H1 (cell line): ENCODE measurements around the gene ACAP3. TPM values are rescaled to one million over a fixed set of nuclear protein-coding genes. Genes with fewer than 3 reads are reported as not detected.

Source experiments
- CTCF ChIA-PET: fragments of 300-600 bp; sonication (Branson Sonifier 250); formaldehyde crosslinking; loops from one replicate; lab custom pipeline; 2021; ENCODE audit not compliant: partially characterized antibody; lab: Charles Lee
- POLR2A ChIA-PET: fragments of 300-600 bp; sonication (Branson Sonifier 250); formaldehyde crosslinking; loops from one replicate; lab custom pipeline; 2021; ENCODE audit warnings: inconsistent platforms; ENCODE audit not compliant: partially characterized antibody; lab: Charles Lee
- DNase-seq, 2 experiments: peaks; one replicate each; pipeline versions ENCODE4 v3.0.0 to v3.0.0-alpha.2; 2010 to 2022; ENCODE audit warnings: low spot score in 2 of 2, low read depth in 1 of 2, mixed read lengths in 1 of 2
- FAIRE-seq: peaks from 2 replicates; lab custom pipeline; 2011; peaks lifted over from hg19 to GRCh38; lab: Jason Lieb, UNC
- H2AFZ ChIP-seq: 2 replicates; pipeline ENCODE4 v1.8.1; 2012; ENCODE audit warnings: low read length, inconsistent platforms
- H2AK5ac ChIP-seq: 2 replicates; pipeline ENCODE4 v1.6.1; 2013; ENCODE audit warnings: low read depth, low read length
- H2BK120ac ChIP-seq: replicated peaks from 2 replicates; pipeline ENCODE3; 2013; ENCODE audit warnings: low read depth, low read length, inconsistent platforms
- H2BK12ac ChIP-seq: 2 replicates; pipeline ENCODE4 v1.6.1; 2013; ENCODE audit warnings: low read depth, low read length
- H2BK15ac ChIP-seq: 2 replicates; pipeline ENCODE4 v1.6.1; 2013; ENCODE audit warnings: low read length
- H2BK20ac ChIP-seq: 2 replicates; pipeline ENCODE4 v1.6.1; 2013; ENCODE audit warnings: low read length
- H2BK5ac ChIP-seq: 2 replicates; pipeline ENCODE4 v1.6.1; 2013; ENCODE audit warnings: low read depth, low read length
- H3K14ac ChIP-seq: 2 replicates; pipeline ENCODE4 v1.6.1; 2013; ENCODE audit warnings: inconsistent platforms; ENCODE audit not compliant: insufficient read length
- H3K18ac ChIP-seq: 2 replicates; pipeline ENCODE4 v1.6.1; 2013; ENCODE audit warnings: low read length; ENCODE audit errors: extremely low read depth
- H3K23ac ChIP-seq: 2 replicates; pipeline ENCODE4 v1.6.1; 2013; ENCODE audit warnings: inconsistent platforms; ENCODE audit not compliant: insufficient read length
- H3K23me2 ChIP-seq: 2 replicates; pipeline ENCODE4 v1.6.1; 2013; ENCODE audit warnings: low read depth, low read length
- H3K27ac ChIP-seq: 2 replicates; pipeline ENCODE4 v1.6.1; 2011; ENCODE audit warnings: low read depth, low read length, inconsistent platforms
- H3K27me3 ChIP-seq, 4 experiments: replicated peaks in 1 of 4; 1 replicate in 1 of 4; 2 replicates in 3 of 4; pipeline versions ENCODE4 v1.6.1 to v1.8.1; 2011 to 2013; ENCODE audit warnings: low read length in 3 of 4, mild to moderate bottlenecking in 3 of 4, inconsistent platforms in 2 of 4, mixed read lengths in 2 of 4, moderate library complexity in 1 of 4; ENCODE audit not compliant: control insufficient read depth in 3 of 4, insufficient read depth in 3 of 4; ENCODE audit errors: extremely low read depth in 1 of 4
- H3K36me3 ChIP-seq, 4 experiments: 2 replicates each; pipeline versions ENCODE4 v1.6.1 to v1.8.1; 2011 to 2013; ENCODE audit warnings: mild to moderate bottlenecking in 4 of 4, low read length in 3 of 4, moderate library complexity in 2 of 4, control low read depth in 1 of 4, inconsistent platforms in 1 of 4; ENCODE audit not compliant: insufficient read depth in 4 of 4, control insufficient read depth in 2 of 4
- H3K4ac ChIP-seq: replicated peaks from 2 replicates; pipeline ENCODE3; 2013; ENCODE audit warnings: low read length, low read depth, mixed read lengths, inconsistent platforms; ENCODE audit not compliant: insufficient read length
- H3K4me1 ChIP-seq, 4 experiments: replicated peaks in 1 of 4; 1 replicate in 1 of 4; 2 replicates in 3 of 4; pipeline versions ENCODE4 v1.6.1 to v1.8.1; 2011 to 2013; ENCODE audit warnings: low read length in 3 of 4, inconsistent platforms in 2 of 4, mixed read lengths in 1 of 4; ENCODE audit not compliant: insufficient read depth in 4 of 4, control insufficient read depth in 3 of 4
- H3K4me2 ChIP-seq, 2 experiments: 2 replicates each; pipeline versions ENCODE4 v1.6.1 to v1.8.1; 2011 to 2013; ENCODE audit warnings: low read depth in 2 of 2, low read length in 2 of 2, control low read depth in 1 of 2, inconsistent platforms in 1 of 2, mild to moderate bottlenecking in 1 of 2; ENCODE audit not compliant: insufficient read depth in 1 of 2
- H3K4me3 ChIP-seq, 4 experiments: fragments of 200-600, 300-600 bp in 1 of 4; sonication (generic), shearing (Covaris generic), sonication (Bioruptor Twin) in 1 of 4; 2 replicates each; pipeline versions ENCODE4 v1.5.1 to v1.8.1; 2011 to 2016; ENCODE audit warnings: low read length in 4 of 4, low read depth in 3 of 4, control low read depth in 2 of 4, inconsistent platforms in 2 of 4, mild to moderate bottlenecking in 2 of 4, mixed read lengths in 1 of 4, moderate library complexity in 1 of 4; ENCODE audit not compliant: insufficient read depth in 2 of 4; ENCODE audit errors: extremely low read depth in 1 of 4
- H3K56ac ChIP-seq: replicated peaks from 2 replicates; pipeline ENCODE3; 2013; ENCODE audit warnings: low read depth, mild to moderate bottlenecking, mixed read lengths, low read length, inconsistent platforms; ENCODE audit not compliant: insufficient read length
- H3K79me1 ChIP-seq: 2 replicates; pipeline ENCODE4 v1.6.1; 2013; ENCODE audit warnings: low read depth, low read length, control low read depth
- H3K79me2 ChIP-seq, 2 experiments: 2 replicates each; pipeline versions ENCODE4 v1.6.1 to v1.8.1; 2012 to 2013; ENCODE audit warnings: low read length in 2 of 2, mild to moderate bottlenecking in 2 of 2, inconsistent platforms in 1 of 2; ENCODE audit not compliant: insufficient read depth in 2 of 2, control insufficient read depth in 1 of 2
- H3K9ac ChIP-seq, 4 experiments: replicated peaks in 1 of 4; 1 replicate in 1 of 4; 2 replicates in 3 of 4; pipeline versions ENCODE4 v1.6.1 to v1.8.1; 2011 to 2013; ENCODE audit warnings: low read depth in 3 of 4, low read length in 3 of 4, control low read depth in 2 of 4, mild to moderate bottlenecking in 2 of 4, moderate library complexity in 2 of 4, inconsistent platforms in 1 of 4; ENCODE audit errors: extremely low read depth in 1 of 4
- H3K9me3 ChIP-seq, 2 experiments: 2 replicates each; pipeline versions ENCODE4 v1.6.1 to v1.8.1; 2012 to 2013; ENCODE audit warnings: mild to moderate bottlenecking in 2 of 2, moderate library complexity in 2 of 2, control low read depth in 1 of 2, inconsistent platforms in 1 of 2, low read depth in 1 of 2, low read length in 1 of 2, mixed read lengths in 1 of 2; ENCODE audit not compliant: insufficient read depth in 2 of 2
- H4K20me1 ChIP-seq, 2 experiments: replicated peaks in 1 of 2; 2 replicates each; pipeline versions ENCODE3 to v1.8.1; 2011 to 2013; ENCODE audit warnings: inconsistent platforms in 2 of 2, low read length in 2 of 2, mild to moderate bottlenecking in 1 of 2; ENCODE audit not compliant: insufficient read depth in 2 of 2, control insufficient read depth in 1 of 2
- H4K5ac ChIP-seq: 2 replicates; pipeline ENCODE4 v1.6.1; 2013; ENCODE audit warnings: low read length, low read depth, mixed read lengths, inconsistent platforms; ENCODE audit not compliant: insufficient read length
- H4K8ac ChIP-seq: 2 replicates; pipeline ENCODE4 v1.8.0; 2013; ENCODE audit warnings: mild to moderate bottlenecking, moderate library complexity, low read length, inconsistent platforms; ENCODE audit not compliant: insufficient read depth; ENCODE audit errors: extremely low read depth
- H4K91ac ChIP-seq: replicated peaks from 2 replicates; pipeline ENCODE3; 2013; ENCODE audit warnings: low read length, mixed read lengths, inconsistent platforms; ENCODE audit not compliant: insufficient read length
- ASH2L ChIP-seq: fragments of 200-600, 300-600 bp; sonication (generic); IDR thresholded peaks from one replicate; pipeline ENCODE4 v1.7.1; 2017; ENCODE audit warnings: low read length
- GTF2F1 ChIP-seq: IDR thresholded peaks from 2 replicates; pipeline ENCODE4 v1.6.1; 2012; ENCODE audit warnings: low read depth, low read length, improper control_type of control experiment, borderline replicate concordance
- HDAC6 ChIP-seq: IDR thresholded peaks from one replicate; pipeline ENCODE4 v1.7.1; 2012; ENCODE audit warnings: low read depth, mild to moderate bottlenecking, inconsistent platforms, low read length, moderate library complexity
- SIRT6 ChIP-seq: IDR thresholded peaks from one replicate; pipeline ENCODE4 v1.7.1; 2012; ENCODE audit warnings: low read length, inconsistent platforms
- TCF12 ChIP-seq: IDR thresholded peaks from 2 replicates; pipeline ENCODE4 v1.6.1; 2011; ENCODE audit warnings: low read depth, mild to moderate bottlenecking, low read length
- WGBS, 2 experiments: shearing (Covaris generic) in 1 of 2; methylation state at CpG; one replicate each; pipeline versions ENCODE4 v1.1.6 to v1.1.7; 2013 to 2015; ENCODE audit warnings: low lambda C conversion rate in 2 of 2, mixed read lengths in 2 of 2, inconsistent platforms in 1 of 2, low coverage in 1 of 2, missing lambda C conversion rate in 1 of 2; ENCODE audit not compliant: insufficient replicate concordance in 2 of 2, insufficient coverage in 1 of 2, insufficient read length in 1 of 2; ENCODE audit errors: extremely low coverage in 1 of 2, missing lambda C conversion rate in 1 of 2; 5-methylcytosine and 5-hydroxymethylcytosine counted together
- polyA plus RNA-seq, 7 experiments: library from polyadenylated mRNA; depleted of rRNA in 3 of 7; stranded (reverse) in 5 of 7; unstranded in 2 of 7; fragments of >200 nt in 5 of 7; fragments of 200-250 nt in 2 of 7; gene quantifications; 1 replicate in 5 of 7; 2 replicates in 1 of 7; 4 replicates in 1 of 7; pipeline versions ENCODE4 v1.2.1 to v1.2.3, GENCODE V29; 2011 to 2013; ENCODE audit warnings: missing spikeins in 2 of 7, mixed read lengths in 2 of 7
- total RNA-seq: library from RNA; stranded (reverse); fragmentation: NEBNext Ultra II Directional; extraction: Animal tissue kit (Norgen Biotek cat#: 25700); gene quantifications from 2 replicates; pipeline ENCODE4 v1.2.1, GENCODE V29; 2021

Gene ACAP3
- total and polyA plus RNA-seq, 2 of the 8 experiments (the other 6 are each of a cell fraction or from before 2014, with no cell fraction given), result 14.8 to 28.3 TPM

- peaks cover 0 to 2% (median under 1%) of the 10 kb centered on the region in 4 experiments; a peak in 1 of 8 replicates for H3K36me3 ChIP-seq
- no peak within 1 kb of the TSS for H4K5ac ChIP-seq
- ChIA-PET POLR2A (interaction anchor here (0.7 to 3.0 kb wide), 6 partner anchors 12 to 129 kb away, joined by 3 to 12 read pairs (median 4); no protein-coding TSS in a partner anchor), CTCF (interaction anchor here (1.4 kb wide), 1 partner anchor 18 kb away, joined by 5 read pairs; no protein-coding TSS in a partner anchor)
- H3K56ac ChIP-seq, result peak within 1 kb of the TSS; percentile 46
- H3K79me1 ChIP-seq, result peaks cover 19% of the 10 kb centered on the region
- H2BK20ac ChIP-seq, result no peak within 1 kb of the TSS
- FAIRE-seq, result no peak
- peak within 1 kb of the TSS; percentile 18; the same call in 1 of the 2 replicates for H2BK12ac ChIP-seq
- peaks cover 12 to 42% of the 10 kb centered on the region in 2 experiments; a peak in 3 of 4 replicates for H3K79me2 ChIP-seq
- H2BK5ac ChIP-seq, result peak within 1 kb of the TSS; percentile 66; the same call in 1 of the 2 replicates
- no peak within 1 kb of the TSS for H2AK5ac ChIP-seq
- peak within 1 kb of the TSS; percentile 81 to 95 for H3K4me2 ChIP-seq
- no peak within 1 kb of the TSS for H2BK120ac ChIP-seq
- no peaks in the 10 kb centered on the region; a peak in 1 of 7 replicates for H3K27me3 ChIP-seq
- H4K8ac ChIP-seq, result peak within 1 kb of the TSS; percentile 99
- H3K14ac ChIP-seq, result no peak within 1 kb of the TSS
- H4K91ac ChIP-seq, result peak within 1 kb of the TSS; percentile 22
- 1% methylated on average over 43 of the region's 105 CpGs; no CpG with 5 or more reads in 1 of the 2 experiments for WGBS, 2 experiments
- H2BK15ac ChIP-seq, result peak within 1 kb of the TSS; percentile 75; the same call in 1 of the 2 replicates
- H4K20me1 ChIP-seq, result peaks cover 20 to 22% of the 10 kb centered on the region in 2 experiments
- H3K4me3 ChIP-seq, result peak within 1 kb of the TSS; percentile 88 to 99 (median 91)
- peaks cover 12% of the 10 kb centered on the region; the same call in 1 of the 2 replicates for H3K23me2 ChIP-seq
- H3K23ac ChIP-seq, result no peak within 1 kb of the TSS
- peak within 1 kb of the TSS; percentile 9; the same call in 1 of the 2 replicates for H2AFZ ChIP-seq
- peak; percentile 58 to 90 for DNase-seq
- H3K9me3 ChIP-seq, result no peaks in the 10 kb centered on the region
- peak within 1 kb of the TSS; percentile 71 to 99 (median 88) for H3K9ac ChIP-seq
- H3K18ac ChIP-seq, result peak within 1 kb of the TSS; percentile 5; the same call in 1 of the 2 replicates
- peak within 1 kb of the TSS; percentile 75 for H3K4ac ChIP-seq
- H3K4me1 ChIP-seq, result peaks cover 0 to 17% (median 8%) of the 10 kb centered on the region in 4 experiments; a peak in 5 of 7 replicates
- peak within 1 kb of the TSS; percentile 83; the same call in 1 of the 2 replicates for H3K27ac ChIP-seq
- TF ChIP-seq GTF2F1, result no peak
- no peak for TF ChIP-seq ASH2L
- TF ChIP-seq HDAC6, result no peak
- TF ChIP-seq TCF12, result no peak
- no peak for TF ChIP-seq SIRT6
Observed at GRCh38 chr1:1273512-1274298, 34.0 kb downstream of the ACAP3 start, which contains the start of gene UBE2J2. Gene UBE2J2 (minus strand): TSS chr1:1273854. CDS start chr1:1267992, 5,862 bp downstream.
